NCI-H69 (cell line): ENCODE results near the gene SPSB2.
"Not testable (repeated sequence)": the region's sequence is repeated elsewhere in the genome, so short reads cannot be mapped to it uniquely, and the experiment has no call there.

ENCODE experiments used
- DNase-seq: peaks from one replicate; lab custom pipeline; 2025; lab: John Stamatoyannopoulos, UW

SPSB2 gene

DNA sequence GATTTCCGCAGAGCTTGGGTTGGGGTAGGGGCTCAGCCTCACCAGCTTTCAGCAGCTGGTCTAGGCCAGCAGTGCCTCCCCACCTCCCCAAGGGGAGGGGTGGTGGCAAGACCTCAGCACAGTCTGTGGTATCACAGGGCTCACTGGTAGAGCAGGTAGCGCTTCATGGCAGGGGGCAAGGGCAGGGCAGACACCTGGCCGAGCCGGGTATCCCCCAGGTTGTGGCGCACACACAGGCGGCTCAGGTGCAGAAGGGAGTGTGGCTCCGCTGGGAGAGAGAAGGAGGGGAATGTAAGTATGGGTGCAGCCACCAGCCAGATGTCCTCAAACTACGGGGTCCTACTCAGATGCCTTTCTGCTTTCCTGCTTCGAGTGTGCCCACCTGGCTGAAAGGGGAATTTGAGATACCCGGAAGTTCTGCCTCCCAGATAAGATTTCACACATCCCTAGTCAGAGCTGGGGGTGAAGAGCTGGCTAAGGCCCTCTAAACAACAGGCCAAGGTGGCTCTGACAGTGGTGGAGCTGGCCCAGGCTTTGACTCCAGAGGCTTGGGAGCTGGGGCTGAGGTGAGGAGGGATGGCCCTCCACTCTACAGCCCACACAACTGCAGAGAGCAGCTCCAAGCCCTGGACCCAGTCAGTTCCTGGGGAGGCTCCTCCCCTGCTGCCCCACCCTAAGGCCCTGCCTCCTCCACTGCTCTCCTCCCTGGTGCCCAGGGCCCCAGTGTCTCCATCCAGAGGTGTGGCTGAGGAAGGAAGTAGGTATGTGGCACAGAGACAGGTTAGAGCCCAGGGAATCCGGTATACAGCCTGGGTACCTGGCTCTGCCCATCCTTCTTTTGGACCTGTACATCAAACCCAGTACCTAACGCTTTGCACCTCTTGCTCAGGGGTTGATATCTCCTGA is 1.8 kb downstream of the SPSB2 start:
- peak; percentile 58 for DNase-seq

DNA sequence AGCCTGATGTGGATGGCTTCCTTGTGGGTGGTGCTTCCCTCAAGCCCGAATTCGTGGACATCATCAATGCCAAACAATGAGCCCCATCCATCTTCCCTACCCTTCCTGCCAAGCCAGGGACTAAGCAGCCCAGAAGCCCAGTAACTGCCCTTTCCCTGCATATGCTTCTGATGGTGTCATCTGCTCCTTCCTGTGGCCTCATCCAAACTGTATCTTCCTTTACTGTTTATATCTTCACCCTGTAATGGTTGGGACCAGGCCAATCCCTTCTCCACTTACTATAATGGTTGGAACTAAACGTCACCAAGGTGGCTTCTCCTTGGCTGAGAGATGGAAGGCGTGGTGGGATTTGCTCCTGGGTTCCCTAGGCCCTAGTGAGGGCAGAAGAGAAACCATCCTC is 2.8 kb downstream of the SPSB2 start:
- DNase-seq = not testable (repeated sequence)

DNA sequence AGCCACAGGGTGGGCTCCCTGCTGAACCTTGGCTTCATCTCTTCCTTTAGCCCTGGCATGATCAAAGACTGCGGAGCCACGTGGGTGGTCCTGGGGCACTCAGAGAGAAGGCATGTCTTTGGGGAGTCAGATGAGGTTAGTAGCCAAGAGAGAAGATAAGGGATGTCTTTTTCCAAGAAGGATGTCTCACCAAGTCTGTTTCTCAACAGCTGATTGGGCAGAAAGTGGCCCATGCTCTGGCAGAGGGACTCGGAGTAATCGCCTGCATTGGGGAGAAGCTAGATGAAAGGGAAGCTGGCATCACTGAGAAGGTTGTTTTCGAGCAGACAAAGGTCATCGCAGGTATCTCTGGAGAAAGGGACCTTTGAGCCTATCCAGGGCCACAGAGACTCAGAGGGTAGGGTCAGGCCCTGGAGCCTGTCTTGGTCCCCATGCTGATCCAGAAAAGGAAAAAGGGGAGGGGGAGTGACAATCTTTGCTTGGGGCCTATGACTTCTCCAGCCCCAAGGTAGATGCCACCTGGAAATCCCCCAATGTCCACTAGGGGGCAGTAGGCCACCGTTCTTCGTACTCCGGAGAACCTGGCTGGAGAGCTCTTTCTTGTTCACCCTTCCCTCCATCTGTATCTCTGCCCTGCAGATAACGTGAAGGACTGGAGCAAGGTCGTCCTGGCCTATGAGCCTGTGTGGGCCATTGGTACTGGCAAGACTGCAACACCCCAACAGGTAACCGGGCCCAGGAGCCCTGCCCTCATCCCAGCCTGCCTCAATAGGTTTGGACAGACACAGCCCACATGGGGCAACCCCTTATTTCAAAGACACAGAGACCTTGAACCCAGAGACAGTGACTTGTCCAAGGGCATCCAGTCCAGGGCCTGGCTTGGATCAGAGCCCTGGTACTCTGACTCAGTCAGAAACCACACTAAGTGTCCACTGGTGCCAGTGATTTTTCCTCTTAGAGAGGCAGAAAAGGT is 3.8 kb downstream of the SPSB2 start:
- DNase-seq = peak; percentile 82

DNA sequence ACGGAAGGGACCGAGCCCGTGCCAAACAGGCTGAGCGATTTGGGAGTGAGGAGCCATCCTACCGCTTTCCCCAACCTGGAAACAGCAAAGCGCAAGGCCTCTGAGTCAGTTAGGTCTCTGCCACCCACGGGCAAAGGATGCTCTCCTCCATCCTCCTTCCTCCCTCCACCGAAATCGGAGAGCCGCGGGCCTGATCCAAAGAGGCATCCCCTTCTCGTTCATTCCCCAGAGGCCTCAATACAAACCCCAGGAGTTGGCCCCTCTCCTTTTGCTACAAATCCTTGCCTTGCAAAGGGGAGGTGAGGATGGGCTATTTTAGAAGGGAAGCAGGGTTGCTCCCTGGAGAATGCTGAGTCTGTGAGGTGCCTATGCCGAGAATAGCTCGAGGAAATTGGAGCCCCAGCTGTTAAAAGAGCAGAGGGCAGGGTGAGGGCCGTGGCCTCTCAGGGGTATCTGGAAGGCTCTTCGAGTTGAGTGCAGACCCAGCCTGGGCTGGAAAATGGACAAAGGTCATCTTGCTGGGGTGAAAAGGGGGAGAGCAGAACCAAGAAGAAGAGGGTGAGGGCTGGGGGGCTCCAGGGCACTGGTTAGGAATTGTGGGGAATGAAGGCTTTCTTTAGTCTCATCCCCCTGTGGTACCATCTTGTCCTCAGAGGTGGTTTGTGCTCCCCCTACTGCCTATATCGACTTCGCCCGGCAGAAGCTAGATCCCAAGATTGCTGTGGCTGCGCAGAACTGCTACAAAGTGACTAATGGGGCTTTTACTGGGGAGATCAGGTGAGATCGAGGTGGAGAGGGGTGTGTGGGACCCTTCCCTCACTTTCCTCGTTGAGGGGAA is 4.7 kb downstream of the SPSB2 start:
- DNase-seq = peak; percentile 28

DNA sequence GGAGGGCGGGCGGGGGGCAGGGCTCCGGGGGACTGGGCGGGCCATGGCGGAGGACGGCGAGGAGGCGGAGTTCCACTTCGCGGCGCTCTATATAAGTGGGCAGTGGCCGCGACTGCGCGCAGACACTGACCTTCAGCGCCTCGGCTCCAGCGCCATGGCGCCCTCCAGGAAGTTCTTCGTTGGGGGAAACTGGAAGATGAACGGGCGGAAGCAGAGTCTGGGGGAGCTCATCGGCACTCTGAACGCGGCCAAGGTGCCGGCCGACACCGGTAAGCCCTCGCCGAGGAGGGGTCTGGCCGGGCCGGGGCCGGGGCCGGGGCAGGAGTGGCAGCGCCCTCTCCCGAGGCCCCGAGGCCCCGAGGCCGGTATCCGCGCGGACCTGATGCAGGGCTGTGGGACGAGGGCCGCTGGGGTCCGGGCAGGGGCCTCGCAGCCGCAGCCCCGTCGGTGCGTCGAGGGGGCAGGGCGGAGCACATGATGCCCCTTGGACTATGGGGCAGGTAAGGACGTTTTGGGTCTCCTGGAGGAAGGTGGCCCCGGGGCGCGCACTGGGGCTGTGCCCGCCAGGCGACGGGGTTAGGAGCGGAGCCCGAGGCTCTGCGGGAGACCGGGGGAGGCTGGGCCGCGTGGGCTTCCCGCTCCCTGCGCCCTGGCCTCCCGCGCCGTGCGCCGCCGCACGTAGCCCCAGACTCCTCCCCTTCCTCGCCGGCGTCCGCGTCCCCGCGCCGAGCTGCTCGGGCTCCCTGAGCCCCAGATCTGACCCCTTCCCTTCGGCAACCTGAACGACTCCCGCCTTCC is 5.5 kb downstream of the SPSB2 start, which contains the start of gene TPI1:
TPI1 (plus strand) TSS at position 119 of the 798 bp plus-strand sequence; CDS start at position 155, 36 bp downstream.
- DNase-seq = peak; percentile 90

DNA sequence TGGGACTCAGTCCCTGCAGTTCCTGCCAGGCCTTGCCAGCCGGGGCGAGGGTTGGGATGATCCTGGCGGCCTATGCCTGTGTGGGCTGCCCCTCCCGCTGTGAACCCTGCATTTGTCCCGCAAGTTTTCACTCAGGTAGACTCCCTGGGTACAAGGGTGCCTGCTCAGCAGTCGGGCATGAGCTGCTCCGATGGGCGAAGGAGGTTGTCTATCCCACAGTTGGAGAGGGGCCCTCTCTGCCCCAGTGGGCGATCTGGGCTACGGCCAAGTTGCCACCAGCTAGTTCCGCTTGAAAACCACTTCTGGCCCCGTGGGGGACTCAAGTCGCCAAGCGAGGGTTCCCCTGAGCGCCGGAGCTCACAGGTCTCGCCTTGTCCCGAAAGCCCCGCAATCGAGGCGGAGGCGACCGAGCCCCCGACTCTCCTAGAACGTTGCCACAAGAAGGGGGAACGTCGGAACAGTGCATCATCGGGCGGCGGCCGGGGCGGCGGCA is 6.1 kb downstream of the SPSB2 start:
- no peak for DNase-seq

DNA sequence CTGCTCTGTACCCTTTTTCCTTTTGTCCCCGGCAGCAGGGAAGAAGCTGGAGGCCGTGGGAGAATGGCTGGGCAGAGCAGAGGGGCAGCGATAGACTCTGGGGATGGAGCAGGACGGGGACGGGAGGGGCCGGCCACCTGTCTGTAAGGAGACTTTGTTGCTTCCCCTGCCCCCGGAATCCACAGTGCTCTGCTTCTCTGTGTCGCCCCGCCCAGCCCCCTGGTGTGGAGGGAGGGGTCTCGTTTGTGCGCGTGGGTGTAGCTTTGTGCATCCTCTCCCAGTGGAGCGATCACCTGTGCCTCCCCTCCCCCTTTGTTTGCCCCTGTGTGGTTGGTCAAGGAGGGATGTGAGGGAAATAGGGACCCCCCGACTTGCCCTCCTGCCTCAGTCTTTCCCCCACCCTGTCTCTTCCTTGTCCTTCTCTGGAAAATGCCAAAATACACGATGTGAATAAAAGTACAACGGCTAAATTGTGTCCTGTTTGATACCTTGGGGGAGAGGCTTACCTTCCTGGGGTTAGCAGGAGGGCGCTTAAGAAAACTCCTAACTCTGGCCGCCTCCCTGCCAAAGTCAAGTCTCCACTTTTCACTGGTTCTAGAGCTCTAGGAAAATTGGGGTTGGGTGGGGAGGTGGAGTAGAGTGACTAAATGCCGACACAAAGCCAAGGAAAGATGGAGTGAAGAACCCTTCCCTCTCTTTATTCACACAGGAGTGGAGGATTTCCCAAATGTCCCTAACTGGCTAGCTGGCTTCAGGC is 6.8 kb downstream of the SPSB2 start:
- peak; percentile 37 for DNase-seq

DNA sequence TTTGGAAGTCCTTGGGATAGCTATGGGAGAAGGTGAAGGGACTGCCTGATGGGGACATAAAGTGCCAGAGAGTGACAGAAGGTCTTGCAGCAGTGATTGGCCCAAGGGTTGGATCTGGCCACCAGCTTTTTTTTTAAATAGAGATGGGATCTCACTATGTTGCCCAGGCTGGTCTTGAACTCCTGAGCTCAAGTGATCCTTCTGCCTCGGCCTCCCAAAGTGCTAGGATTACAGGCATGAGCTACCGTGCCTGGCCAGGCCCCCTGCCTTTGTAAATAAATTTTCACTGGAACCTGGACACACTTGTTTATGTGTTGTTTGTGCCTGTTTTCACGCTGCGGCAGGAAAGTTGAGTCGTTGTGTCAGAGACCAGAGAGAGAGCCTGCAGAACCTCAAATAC is 7.8 kb downstream of the SPSB2 start:
- DNase-seq = not testable (repeated sequence)

DNA sequence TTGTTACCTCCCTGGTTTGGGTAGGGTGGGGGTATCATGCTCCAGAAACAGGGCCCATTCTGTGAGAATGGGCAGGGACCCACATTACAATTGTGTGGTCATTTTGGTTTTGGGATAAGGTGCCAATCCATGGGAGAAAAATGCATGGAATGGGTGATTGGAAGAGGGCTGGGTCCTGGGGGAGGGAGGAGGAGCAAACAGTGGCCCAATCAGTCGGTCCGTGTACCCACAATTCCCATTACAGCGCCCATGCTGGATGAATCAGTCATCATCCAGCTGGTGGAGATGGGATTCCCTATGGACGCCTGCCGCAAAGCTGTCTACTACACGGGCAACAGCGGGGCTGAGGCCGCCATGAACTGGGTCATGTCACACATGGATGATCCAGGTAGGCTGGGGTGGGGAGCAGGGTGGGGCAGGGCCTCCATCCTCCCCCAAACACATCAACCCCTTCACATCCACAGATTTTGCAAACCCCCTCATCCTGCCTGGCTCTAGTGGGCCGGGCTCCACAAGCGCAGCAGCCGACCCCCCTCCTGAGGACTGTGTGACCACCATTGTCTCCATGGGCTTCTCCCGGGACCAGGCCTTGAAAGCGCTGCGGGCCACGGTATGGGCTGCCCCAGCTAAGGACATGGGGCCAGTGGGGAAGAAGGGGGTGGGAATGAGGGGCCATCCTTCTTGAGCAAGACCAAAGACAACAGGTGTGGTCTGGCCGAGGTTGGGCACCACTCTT is 9.3 kb downstream of the SPSB2 start:
- DNase-seq = no peak

DNA sequence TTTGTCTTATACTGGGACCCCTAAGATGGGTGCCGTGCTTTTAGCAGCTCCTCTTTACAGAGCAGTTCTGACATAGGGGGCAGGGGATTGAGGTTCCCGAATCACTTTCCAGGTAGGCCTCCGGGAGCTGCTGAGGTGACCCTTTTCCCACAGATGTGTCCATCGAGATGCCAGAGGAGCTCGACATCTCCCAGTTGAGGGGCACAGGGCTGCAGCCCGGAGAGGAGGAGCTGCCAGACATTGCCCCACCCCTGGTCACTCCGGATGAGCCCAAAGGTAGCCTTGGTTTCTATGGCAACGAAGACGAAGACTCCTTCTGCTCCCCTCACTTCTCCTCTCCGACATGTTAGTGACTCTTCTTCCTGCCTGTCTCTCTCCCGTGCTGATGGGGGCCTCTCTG is 10.1 kb downstream of the SPSB2 start:
- DNase-seq = no peak

DNA sequence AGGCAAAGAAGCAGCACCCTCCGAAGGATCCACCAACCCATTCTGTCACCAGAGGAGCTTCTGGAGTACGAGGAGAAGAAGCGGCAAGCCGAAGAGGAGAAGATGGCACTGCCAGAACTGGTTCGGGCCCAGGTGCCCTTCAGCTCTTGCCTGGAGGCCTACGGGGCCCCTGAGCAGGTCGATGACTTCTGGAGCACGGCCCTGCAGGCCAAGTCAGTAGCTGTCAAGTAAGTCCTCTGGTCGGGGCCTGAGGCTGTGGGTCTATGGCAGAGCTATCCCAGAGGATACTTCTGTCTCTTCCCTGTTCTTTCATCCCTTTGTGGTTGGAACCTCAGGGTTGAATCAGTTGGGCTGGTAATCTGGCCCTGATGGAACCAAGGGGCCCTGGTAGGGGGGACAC is 11.7 kb downstream of the SPSB2 start:
- DNase-seq = no peak

DNA sequence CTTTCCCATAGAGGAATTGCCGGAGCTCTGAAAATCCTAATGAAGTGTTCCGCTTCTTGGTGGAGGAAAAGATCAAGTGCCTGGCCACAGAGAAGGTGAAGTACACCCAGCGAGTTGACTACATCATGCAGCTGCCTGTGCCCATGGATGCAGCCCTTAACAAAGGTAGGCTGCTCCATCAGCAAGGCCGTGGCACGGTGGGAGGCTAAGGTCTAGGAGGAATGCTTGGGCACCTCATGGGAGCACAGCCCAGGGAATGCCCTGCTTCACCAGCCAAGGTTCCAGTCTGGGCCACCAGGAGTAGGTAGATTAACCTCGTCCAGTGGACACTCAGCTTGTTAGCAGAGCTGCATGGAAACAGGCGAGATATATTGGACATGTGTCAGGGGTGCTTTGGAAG is 12.2 kb downstream of the SPSB2 start:
- no peak for DNase-seq

DNA sequence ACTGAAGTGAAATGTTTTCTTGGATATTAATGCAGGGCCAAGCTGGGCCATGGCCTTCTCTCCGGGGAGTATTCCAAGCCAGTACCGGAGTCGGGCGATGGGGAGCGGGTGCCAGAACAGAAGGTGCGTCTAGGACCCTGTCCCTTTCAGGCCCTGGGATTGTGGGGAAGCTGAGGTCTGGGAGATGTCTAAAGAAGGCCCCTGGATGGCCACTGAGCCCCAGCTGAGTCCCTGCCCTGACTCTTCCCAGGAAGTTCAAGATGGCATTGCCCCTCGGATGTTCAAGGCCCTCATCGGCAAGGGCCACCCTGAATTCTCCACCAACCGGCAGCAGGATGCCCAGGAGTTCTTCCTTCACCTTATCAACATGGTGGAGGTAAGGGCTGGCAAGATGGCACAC is 13.0 kb downstream of the SPSB2 start:
- no peak for DNase-seq

DNA sequence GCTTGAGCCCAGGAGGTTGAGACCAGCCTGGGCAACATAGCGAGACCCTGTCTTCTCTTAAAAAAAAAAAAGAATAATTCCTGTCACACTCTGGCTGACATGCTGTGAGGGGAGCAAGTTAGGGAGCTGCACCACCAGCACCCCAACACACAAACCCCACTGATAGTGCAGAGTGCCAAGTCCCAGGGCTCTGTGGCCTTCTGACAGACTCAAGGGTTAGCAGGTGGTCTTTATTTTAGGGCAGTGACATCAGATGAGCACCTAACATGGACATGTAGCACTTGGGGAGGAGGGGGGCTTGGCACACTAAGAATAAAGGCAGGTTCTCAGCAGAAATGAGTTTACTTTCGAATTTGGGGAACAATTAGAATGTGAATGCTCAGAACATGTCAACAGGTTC is 14.3 kb downstream of the SPSB2 start:
- DNase-seq = no peak

DNA sequence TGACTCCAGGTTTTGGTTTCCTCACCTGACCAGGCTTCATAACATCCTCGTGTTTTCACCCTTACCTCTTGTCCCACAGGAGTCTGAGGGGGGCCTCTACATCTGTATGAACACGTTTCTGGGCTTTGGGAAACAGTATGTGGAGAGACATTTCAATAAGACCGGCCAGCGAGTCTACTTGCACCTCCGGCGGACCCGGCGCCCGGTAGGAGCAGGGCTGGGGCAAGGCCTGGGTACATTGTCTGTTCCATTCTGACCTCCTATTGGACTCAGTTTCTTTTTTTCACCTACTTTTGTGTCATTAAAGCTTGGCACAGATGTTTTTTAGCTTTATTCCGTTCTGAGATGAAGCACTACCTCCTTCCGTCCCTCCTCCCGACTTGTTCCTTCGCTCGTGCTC is 17.8 kb downstream of the SPSB2 start:
- DNase-seq = no peak

DNA sequence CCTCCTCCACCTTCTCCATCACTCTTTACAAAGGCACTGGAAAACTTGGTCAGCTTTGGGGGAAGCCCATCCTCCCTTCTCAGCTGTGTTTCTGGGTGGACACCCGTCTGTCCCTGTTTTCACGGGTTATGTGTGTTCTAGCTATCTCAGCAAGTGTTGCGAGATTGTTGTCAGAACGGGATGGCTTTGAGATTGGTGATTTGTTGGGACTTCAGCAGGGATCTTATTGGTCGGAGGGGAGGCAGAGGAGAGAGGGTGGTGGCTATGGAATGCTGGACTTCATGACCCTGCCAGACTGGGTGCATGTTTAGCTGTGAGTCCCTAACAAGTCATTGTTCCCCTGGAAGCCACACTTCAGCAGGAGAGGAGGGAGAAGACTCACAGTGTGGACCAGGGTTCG is 19.1 kb downstream of the SPSB2 start:
- DNase-seq = no peak

DNA sequence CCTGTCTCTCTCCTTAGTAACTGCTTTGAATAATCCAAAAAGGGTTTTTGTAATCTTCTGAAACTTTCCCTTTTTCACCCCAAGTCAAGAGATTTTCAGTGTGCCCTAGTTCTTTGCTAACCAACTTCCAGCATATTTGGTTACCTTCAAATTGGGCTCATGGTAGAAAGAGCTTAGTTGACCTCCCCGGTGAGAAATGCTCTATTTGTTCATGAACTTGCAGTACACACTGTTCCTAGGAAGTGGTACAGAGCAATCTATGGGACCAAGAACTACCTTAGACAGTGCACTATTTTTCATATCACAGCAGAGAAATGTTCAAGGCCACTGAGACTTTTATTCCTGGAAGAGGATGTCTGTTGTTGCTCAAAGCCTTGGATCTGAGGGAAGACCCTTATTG is 19.5 kb downstream of the SPSB2 start:
- DNase-seq = no peak

DNA sequence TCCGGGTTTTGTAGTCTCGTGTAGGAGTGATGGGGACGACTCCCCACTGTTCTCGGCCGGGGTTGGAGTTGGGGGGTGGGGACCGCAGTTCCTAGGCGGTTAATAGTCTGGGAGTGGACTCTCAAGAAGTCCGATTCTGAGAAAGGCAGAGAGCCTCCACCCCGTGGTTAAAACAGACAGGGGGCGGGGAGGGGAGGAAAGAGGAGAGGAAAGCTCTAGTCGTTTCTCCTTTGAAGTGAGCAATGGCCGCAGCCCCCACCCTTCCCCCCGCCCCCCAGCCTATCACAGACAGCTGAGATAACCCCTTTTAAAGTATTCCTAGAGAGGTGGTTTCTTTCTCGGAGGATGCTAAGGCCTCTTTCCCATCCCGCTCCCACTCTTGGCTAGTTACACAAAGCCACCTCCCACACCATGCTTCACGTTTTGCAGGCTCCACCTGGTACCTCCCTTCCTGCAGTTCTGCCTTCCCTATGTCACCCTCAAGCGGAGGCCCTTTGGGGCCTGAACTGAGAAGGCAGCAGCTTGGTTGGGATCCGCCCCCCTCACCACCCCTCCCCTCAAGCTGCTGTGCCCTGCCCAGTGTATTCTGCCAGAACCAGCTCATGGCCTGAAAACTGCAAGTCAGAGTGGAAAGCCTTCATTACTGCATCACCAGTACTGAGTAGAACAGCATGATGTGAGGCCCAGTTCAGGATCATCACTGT is 20.3 kb downstream of the SPSB2 start:
- peak; percentile 67 for DNase-seq
